ENCODE measurements around the gene RER1.

GRCh38 chr1:2349806-2350205, 41.8 kb upstream of the RER1 start:
- TF ChIP-seq CTCF (IDR thresholded peaks at IDR 0.05; ENCODE audit: borderline replicate concordance, extremely low read depth, low read length, poor library complexity, severe bottlenecking): no peak
- TF ChIP-seq EZH2 (IDR thresholded peaks at IDR 0.05; ENCODE audit: borderline replicate concordance, low read depth, low read length, severe bottlenecking): no peak
